Ishikawa (cell line): ENCODE data around the gene PDK4.

Source experiments
- CEBPB ChIP-seq: IDR thresholded peaks from 2 replicates; pipeline ENCODE4 v1.6.1; 2012
- CREB1 ChIP-seq: IDR thresholded peaks from 2 replicates; pipeline ENCODE4 v1.6.1; 2012; ENCODE audit warnings: low read depth
- EGR1 ChIP-seq: IDR thresholded peaks from 2 replicates; pipeline ENCODE4 v1.6.1; 2012
- EP300 ChIP-seq: IDR thresholded peaks from 2 replicates; pipeline ENCODE4 v1.6.1; 2012; ENCODE audit warnings: borderline replicate concordance
- NFIC ChIP-seq: IDR thresholded peaks from 2 replicates; pipeline ENCODE4 v1.6.1; 2012
- TCF12 ChIP-seq: IDR thresholded peaks from 2 replicates; pipeline ENCODE4 v1.6.1; 2012; ENCODE audit warnings: low read depth
- TEAD4 ChIP-seq: IDR thresholded peaks from 2 replicates; pipeline ENCODE4 v1.6.1; 2012
- YY1 ChIP-seq: IDR thresholded peaks from 2 replicates; pipeline ENCODE4 v1.6.1; 2012; ENCODE audit warnings: low read depth
- ZBTB7A ChIP-seq: IDR thresholded peaks from 2 replicates; pipeline ENCODE4 v1.6.1; 2012; ENCODE audit warnings: low read depth
- TF ChIP-seq, protein P1 (sequence below): IDR thresholded peaks from 2 replicates; pipeline ENCODE4 v1.6.1; 2012; ENCODE audit warnings: low read depth, mild to moderate bottlenecking
- TF ChIP-seq, protein P2 (sequence below): IDR thresholded peaks from 2 replicates; pipeline ENCODE4 v1.6.1; 2012
- TF ChIP-seq, protein P3 (sequence below): IDR thresholded peaks from 2 replicates; pipeline ENCODE4 v1.6.1; 2012

- TF ChIP-seq CEBPB: no peak
- no peak for TF ChIP-seq TEAD4
- TF ChIP-seq EGR1: no peak
- TF ChIP-seq, protein P1, sequence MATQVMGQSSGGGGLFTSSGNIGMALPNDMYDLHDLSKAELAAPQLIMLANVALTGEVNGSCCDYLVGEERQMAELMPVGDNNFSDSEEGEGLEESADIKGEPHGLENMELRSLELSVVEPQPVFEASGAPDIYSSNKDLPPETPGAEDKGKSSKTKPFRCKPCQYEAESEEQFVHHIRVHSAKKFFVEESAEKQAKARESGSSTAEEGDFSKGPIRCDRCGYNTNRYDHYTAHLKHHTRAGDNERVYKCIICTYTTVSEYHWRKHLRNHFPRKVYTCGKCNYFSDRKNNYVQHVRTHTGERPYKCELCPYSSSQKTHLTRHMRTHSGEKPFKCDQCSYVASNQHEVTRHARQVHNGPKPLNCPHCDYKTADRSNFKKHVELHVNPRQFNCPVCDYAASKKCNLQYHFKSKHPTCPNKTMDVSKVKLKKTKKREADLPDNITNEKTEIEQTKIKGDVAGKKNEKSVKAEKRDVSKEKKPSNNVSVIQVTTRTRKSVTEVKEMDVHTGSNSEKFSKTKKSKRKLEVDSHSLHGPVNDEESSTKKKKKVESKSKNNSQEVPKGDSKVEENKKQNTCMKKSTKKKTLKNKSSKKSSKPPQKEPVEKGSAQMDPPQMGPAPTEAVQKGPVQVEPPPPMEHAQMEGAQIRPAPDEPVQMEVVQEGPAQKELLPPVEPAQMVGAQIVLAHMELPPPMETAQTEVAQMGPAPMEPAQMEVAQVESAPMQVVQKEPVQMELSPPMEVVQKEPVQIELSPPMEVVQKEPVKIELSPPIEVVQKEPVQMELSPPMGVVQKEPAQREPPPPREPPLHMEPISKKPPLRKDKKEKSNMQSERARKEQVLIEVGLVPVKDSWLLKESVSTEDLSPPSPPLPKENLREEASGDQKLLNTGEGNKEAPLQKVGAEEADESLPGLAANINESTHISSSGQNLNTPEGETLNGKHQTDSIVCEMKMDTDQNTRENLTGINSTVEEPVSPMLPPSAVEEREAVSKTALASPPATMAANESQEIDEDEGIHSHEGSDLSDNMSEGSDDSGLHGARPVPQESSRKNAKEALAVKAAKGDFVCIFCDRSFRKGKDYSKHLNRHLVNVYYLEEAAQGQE: no peak
- TF ChIP-seq CREB1: no peak
- TF ChIP-seq, protein P2, sequence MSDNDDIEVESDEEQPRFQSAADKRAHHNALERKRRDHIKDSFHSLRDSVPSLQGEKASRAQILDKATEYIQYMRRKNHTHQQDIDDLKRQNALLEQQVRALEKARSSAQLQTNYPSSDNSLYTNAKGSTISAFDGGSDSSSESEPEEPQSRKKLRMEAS: no peak
- no peak for TF ChIP-seq ZBTB7A
- TF ChIP-seq NFIC: no peak
- TF ChIP-seq TCF12: no peak
- TF ChIP-seq, protein P3, sequence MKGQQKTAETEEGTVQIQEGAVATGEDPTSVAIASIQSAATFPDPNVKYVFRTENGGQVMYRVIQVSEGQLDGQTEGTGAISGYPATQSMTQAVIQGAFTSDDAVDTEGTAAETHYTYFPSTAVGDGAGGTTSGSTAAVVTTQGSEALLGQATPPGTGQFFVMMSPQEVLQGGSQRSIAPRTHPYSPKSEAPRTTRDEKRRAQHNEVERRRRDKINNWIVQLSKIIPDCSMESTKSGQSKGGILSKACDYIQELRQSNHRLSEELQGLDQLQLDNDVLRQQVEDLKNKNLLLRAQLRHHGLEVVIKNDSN: no peak
- no peak for TF ChIP-seq EP300
- no peak for TF ChIP-seq YY1
Measured at GRCh38 chr7:95609277-95609971, 13.1 kb upstream of the PDK4 start.
